ENCODE results near the gene UBE4B. TPM values are rescaled to one million over a fixed set of nuclear protein-coding genes. Genes with fewer than 3 reads are reported as not detected.

The UBE4B gene
- polyA plus RNA-seq, 3 donors = 6.0 to 34.6 (median 9.2) TPM

DNA sequence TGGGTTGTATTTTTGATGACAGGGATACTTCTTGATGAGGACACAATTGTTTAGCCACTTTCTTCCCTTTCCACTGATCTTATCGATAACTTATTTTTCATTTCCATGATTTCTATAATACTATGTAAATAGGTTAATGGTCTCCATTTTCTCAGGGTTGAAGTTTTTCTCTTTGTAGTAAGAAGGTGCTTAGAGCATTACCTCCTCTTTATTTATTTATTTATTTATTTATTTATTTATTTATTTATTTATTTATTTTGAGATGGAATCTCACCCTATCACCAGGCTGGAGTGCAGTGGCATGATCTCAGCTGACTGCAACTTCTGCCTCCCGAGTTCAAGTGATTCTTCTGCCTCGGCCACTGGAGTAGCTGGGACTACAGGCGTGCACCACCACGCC is 70.4 kb downstream of the UBE4B start:
- Histone ChIP-seq H3K4me2 (replicated peaks; ENCODE audit: extremely low read depth, low read length, poor library complexity, severe bottlenecking) (no peak overlapping the region), H3K4me1 (ENCODE audit: control insufficient read depth in 1 of 2, insufficient read depth in 2 of 2, low read length in 2 of 2) (peaks cover 5 to 8% of the 10 kb centered on the region in 2 donors), H3K27me3 (ENCODE audit: control insufficient read depth in 2 of 2, insufficient read depth in 2 of 2, low read length in 2 of 2) (no peaks in the 10 kb centered on the region), H3K79me2 (ENCODE audit: insufficient read depth, low read length) (no peaks in the 10 kb centered on the region), H3K36me3 (replicated peaks in 1 of 2; ENCODE audit: control insufficient read depth in 1 of 2, insufficient read depth in 2 of 2, low read length in 2 of 2) (peaks cover 67 to 81% of the 10 kb centered on the region in 2 donors), H2AFZ (ENCODE audit: insufficient read depth, low read depth, low read length, poor library complexity, severe bottlenecking) (no peak overlapping the region), H3K9ac (ENCODE audit: insufficient read depth, low read length, poor library complexity, severe bottlenecking) (no peak overlapping the region), H3K9me3 (replicated peaks in 1 of 2; ENCODE audit: control insufficient read depth in 1 of 2, insufficient read depth in 1 of 2, low read length in 2 of 2) (no peaks in the 10 kb centered on the region), H3K4me3 (replicated peaks in 1 of 3; ENCODE audit: low read depth in 2 of 3, low read length in 3 of 3) (no peak overlapping the region), H3K27ac (ENCODE audit: low read depth in 1 of 2, low read length in 2 of 2) (no peak overlapping the region), H4K20me1 (ENCODE audit: insufficient read depth, low read length) (peaks cover 14% of the 10 kb centered on the region)
- intact Hi-C loops (cut with micrococcal nuclease) = no loop called here
- H3K36me3 Mint-ChIP-seq = peaks cover 66 to 72% of the 10 kb centered on the region in 2 donors
- WGBS (ENCODE audit: insufficient coverage) = no CpG with 5 or more reads among the region's 5 CpGs
- DNase-seq = no peak
- H3K27me3 Mint-ChIP-seq (ENCODE audit: low read depth in 3 of 3) = peaks cover 0 to 1% (median 0%) of the 10 kb centered on the region in 3 donors
- peak overlapping the region in 2 of 7 donors; percentile 40 to 46 for H3K27ac Mint-ChIP-seq
- H3K4me3 Mint-ChIP-seq = no peak overlapping the region
- H3K4me1 Mint-ChIP-seq = peaks cover 10% of the 10 kb centered on the region
- no peaks in the 10 kb centered on the region for H3K9me3 Mint-ChIP-seq
- TF ChIP-seq CTCF (IDR thresholded peaks at IDR 0.05) = no peak

GRCh38 chr1:10104834-10105233 is 72.1 kb downstream of the UBE4B start:
- Histone ChIP-seq H3K27me3 (ENCODE audit: control insufficient read depth in 2 of 2, insufficient read depth in 2 of 2, low read length in 2 of 2) (no peaks in the 10 kb centered on the region), H3K4me1 (ENCODE audit: control insufficient read depth in 1 of 2, insufficient read depth in 2 of 2, low read length in 2 of 2) (peaks cover 5 to 8% of the 10 kb centered on the region in 2 donors), H3K27ac (ENCODE audit: low read depth in 1 of 2, low read length in 2 of 2) (no peak overlapping the region), H3K79me2 (ENCODE audit: insufficient read depth, low read length) (no peaks in the 10 kb centered on the region), H3K4me2 (replicated peaks; ENCODE audit: extremely low read depth, low read length, poor library complexity, severe bottlenecking) (no peak overlapping the region), H3K9ac (ENCODE audit: insufficient read depth, low read length, poor library complexity, severe bottlenecking) (no peak overlapping the region), H2AFZ (ENCODE audit: insufficient read depth, low read depth, low read length, poor library complexity, severe bottlenecking) (no peak overlapping the region), H3K4me3 (replicated peaks in 1 of 3; ENCODE audit: low read depth in 2 of 3, low read length in 3 of 3) (no peak overlapping the region), H4K20me1 (ENCODE audit: insufficient read depth, low read length) (peaks cover 14% of the 10 kb centered on the region), H3K36me3 (replicated peaks in 1 of 2; ENCODE audit: control insufficient read depth in 1 of 2, insufficient read depth in 2 of 2, low read length in 2 of 2) (peaks cover 69 to 89% of the 10 kb centered on the region in 2 donors), H3K9me3 (replicated peaks in 1 of 2; ENCODE audit: control insufficient read depth in 1 of 2, insufficient read depth in 1 of 2, low read length in 2 of 2) (no peaks in the 10 kb centered on the region)
- H3K27me3 Mint-ChIP-seq (ENCODE audit: low read depth in 3 of 3) = no peaks in the 10 kb centered on the region
- no peaks in the 10 kb centered on the region for H3K9me3 Mint-ChIP-seq
- no peak for DNase-seq
- intact Hi-C loops (cut with micrococcal nuclease) = no loop called here
- no peak overlapping the region for H3K27ac Mint-ChIP-seq
- TF ChIP-seq CTCF (IDR thresholded peaks at IDR 0.05) = no peak
- peaks cover 10% of the 10 kb centered on the region for H3K4me1 Mint-ChIP-seq
- H3K36me3 Mint-ChIP-seq = peaks cover 66 to 82% of the 10 kb centered on the region in 2 donors
- no CpG with 5 or more reads among the region's 1 CpG for WGBS (ENCODE audit: insufficient coverage)
- no peak overlapping the region for H3K4me3 Mint-ChIP-seq

Data from CD14-positive monocyte (primary cell).